Skeletal muscle tissue (tissue), 4 donors: ENCODE data around the gene ELSPBP1. TPM values are rescaled to one million over a fixed set of nuclear protein-coding genes. Genes with fewer than 3 reads are reported as not detected.

Source experiments
- H3K27ac ChIP-seq: one replicate; pipeline ENCODE4 v1.7.0; 2013; ENCODE audit warnings: mild to moderate bottlenecking, low read depth, low read length, inconsistent platforms
- H3K27me3 ChIP-seq, 3 donors: one replicate each; pipeline ENCODE4 v1.7.0; 2013; ENCODE audit warnings: low read length in 3 of 3; ENCODE audit not compliant: control insufficient read depth in 3 of 3, insufficient read depth in 3 of 3
- H3K36me3 ChIP-seq, 3 donors: one replicate each; pipeline ENCODE4 v1.7.0; 2013; ENCODE audit warnings: low read length in 3 of 3; ENCODE audit not compliant: control insufficient read depth in 3 of 3, insufficient read depth in 3 of 3
- H3K4me1 ChIP-seq, 3 donors: one replicate each; pipeline ENCODE4 v1.7.0; 2013; ENCODE audit warnings: low read length in 3 of 3, mild to moderate bottlenecking in 3 of 3; ENCODE audit not compliant: control insufficient read depth in 3 of 3, insufficient read depth in 3 of 3
- H3K4me3 ChIP-seq, 3 donors: one replicate each; pipeline ENCODE4 v1.7.0; 2013; ENCODE audit warnings: low read length in 3 of 3
- H3K9ac ChIP-seq, 3 donors: one replicate each; pipeline ENCODE4 v1.7.0; 2013; ENCODE audit warnings: low read length in 3 of 3, mild to moderate bottlenecking in 3 of 3, moderate library complexity in 2 of 3, low read depth in 1 of 3
- H3K9me3 ChIP-seq, 3 donors: one replicate each; pipeline ENCODE4 v1.7.0; 2013; ENCODE audit warnings: low read length in 3 of 3; ENCODE audit not compliant: control insufficient read depth in 3 of 3
- total RNA-seq: library from RNA; depleted of rRNA; stranded (reverse); fragments of >200 nt; gene quantifications from one replicate; pipeline ENCODE4 v1.2.3, GENCODE V29; 2014
- donor health status: Osteomylitis.

Gene ELSPBP1
- total RNA-seq, 1 donor from 2014 or later = not detected

DNA sequence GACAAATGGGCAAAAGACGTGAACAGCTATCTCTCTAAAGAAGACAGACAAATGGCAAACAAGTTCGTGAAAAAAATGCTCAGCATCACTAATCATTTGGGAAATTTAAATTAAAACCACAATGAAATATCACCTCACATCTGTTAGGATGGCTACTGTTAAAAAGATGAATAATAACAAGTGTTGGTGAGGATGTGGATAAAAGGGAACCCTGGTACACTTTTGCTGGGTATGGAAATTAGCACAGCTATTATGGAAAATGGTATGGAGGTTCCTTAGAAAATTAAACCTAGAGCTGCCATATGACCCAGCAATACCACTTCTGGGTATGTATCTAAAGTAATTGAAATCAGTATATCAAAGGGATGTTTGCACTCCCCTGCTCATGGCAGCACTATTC is 42.3 kb downstream of the ELSPBP1 start:
- Histone ChIP-seq H3K27me3 (peaks cover 2 to 7% (median 3%) of the 10 kb centered on the region in 3 donors), H3K4me3 (no peak overlapping the region), H3K9me3 (peaks cover 2 to 5% (median 3%) of the 10 kb centered on the region in 3 donors), H3K36me3 (no peaks in the 10 kb centered on the region), H3K27ac (no peak overlapping the region), H3K4me1 (no peaks in the 10 kb centered on the region), H3K9ac (no peak overlapping the region)

GRCh38 chr19:48041877-48042580 is 47.6 kb downstream of the ELSPBP1 start:
- Histone ChIP-seq H3K27me3 (peaks cover 5 to 7% (median 5%) of the 10 kb centered on the region in 3 donors), H3K4me1 (no peaks in the 10 kb centered on the region), H3K9me3 (no peaks in the 10 kb centered on the region), H3K27ac (no peak overlapping the region), H3K36me3 (no peaks in the 10 kb centered on the region), H3K9ac (no peak overlapping the region), H3K4me3 (no peak overlapping the region)

DNA sequence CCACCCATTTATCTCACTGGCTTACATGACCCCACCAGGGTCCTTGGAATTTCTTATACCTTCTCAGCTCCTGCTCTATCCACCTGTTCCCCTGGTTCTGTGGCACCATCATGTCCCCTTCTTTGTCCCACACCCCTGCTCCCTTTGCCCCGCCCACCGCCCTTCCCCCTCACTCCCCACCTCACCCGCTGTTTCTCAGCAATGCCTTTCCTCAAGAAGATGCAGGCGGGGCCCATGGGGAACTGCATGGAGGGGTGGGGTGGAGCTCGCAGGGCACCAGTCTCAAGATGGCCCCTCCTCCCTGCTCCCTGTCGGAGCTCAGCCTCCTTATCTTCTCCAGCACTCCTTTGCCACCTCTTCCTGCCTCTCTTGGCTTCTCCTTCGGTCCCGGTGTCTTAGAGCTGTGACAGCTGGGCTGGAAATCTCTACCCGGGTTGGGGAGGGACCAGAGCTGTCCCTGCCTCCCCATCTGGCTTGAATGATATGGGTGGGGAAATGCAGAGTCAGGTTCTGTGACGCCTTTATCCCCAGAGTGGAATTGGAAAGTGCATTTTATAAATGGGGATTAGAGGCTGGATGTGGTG is 49.3 kb downstream of the ELSPBP1 start, which contains the start of gene CABP5:
Gene CABP5 (minus strand): TSS at position 405 of the 584 bp plus-strand sequence. CDS start 157 bp downstream, at position 248.
- Histone ChIP-seq H3K4me1 (no peaks in the 10 kb centered on the region), H3K27ac (no peak within 1 kb of the TSS), H3K36me3 (peaks cover 11 to 17% (median 14%) of the 10 kb centered on the region in 3 donors), H3K27me3 (peaks cover 5 to 7% (median 5%) of the 10 kb centered on the region in 3 donors), H3K9me3 (no peaks in the 10 kb centered on the region), H3K4me3 (no peak within 1 kb of the TSS), H3K9ac (no peak within 1 kb of the TSS)

DNA sequence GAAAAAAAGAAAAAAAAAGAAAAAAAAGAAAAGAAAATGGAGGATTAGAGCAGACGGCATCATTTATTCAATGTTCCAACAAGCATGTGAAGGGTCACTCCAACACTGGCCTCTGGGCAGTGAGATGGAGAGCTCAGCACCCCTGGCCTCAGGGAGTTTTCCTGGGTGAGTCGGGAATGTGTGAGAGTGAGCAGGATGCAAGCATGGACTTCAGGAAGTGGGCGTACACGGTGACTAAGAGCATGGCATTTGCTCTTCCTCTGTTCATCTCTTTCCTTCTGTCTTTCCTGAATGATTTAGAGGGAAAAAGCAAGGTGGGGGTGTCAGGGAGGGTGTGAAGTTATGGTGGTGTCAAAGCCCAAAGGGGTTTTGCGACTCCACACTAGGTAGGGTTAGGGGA is 50.1 kb downstream of the ELSPBP1 start:
- H3K9ac ChIP-seq = no peak overlapping the region

DNA sequence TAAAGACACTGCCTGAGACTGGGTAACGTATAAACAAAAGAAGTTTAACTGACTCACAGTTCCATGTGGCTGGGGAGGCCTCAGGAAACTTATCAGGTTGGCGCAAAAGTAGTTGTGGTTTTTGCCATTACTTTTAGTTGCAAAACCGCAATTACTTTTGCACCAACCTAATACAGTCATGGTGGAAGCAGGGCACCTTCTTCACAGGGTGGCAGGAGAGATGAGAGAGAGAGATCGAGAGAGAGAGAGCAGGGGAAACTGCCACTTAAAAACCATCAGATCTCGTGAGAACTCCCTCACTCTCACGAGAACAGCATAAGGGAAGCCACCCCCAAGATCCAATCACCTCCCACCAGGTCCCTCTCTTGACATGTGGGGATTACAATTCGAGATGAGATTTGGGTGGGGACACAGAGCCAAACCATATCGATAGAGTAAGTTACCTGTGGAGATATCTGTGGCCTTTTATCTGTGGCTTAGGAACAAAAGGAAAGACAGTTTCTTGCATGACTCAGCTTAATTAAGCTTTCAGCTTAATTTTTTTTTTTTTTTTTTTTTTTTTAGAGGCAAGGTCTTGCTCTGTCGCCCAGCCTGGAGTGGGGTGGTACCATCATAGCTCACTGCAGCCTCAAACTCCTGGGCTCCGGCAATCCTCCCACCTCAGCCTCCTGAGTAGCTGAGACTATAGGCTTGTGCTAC is 57.1 kb downstream of the ELSPBP1 start:
- Histone ChIP-seq H3K27me3 (no peaks in the 10 kb centered on the region), H3K27ac (no peak overlapping the region), H3K9ac (no peak overlapping the region), H3K4me3 (no peak overlapping the region), H3K36me3 (peaks cover 53 to 71% (median 65%) of the 10 kb centered on the region in 3 donors), H3K9me3 (no peaks in the 10 kb centered on the region), H3K4me1 (no peaks in the 10 kb centered on the region)

More for the DNA sequence above, 50.1 kb downstream of the ELSPBP1 start:
- no peaks in the 10 kb centered on the region for H3K4me1 ChIP-seq
- no peaks in the 10 kb centered on the region for H3K9me3 ChIP-seq
- H3K27me3 ChIP-seq = peaks cover 0 to 7% (median 5%) of the 10 kb centered on the region in 3 donors
- H3K4me3 ChIP-seq = no peak overlapping the region
- H3K27ac ChIP-seq = no peak overlapping the region
- H3K36me3 ChIP-seq = peaks cover 18 to 24% (median 22%) of the 10 kb centered on the region in 3 donors

DNA sequence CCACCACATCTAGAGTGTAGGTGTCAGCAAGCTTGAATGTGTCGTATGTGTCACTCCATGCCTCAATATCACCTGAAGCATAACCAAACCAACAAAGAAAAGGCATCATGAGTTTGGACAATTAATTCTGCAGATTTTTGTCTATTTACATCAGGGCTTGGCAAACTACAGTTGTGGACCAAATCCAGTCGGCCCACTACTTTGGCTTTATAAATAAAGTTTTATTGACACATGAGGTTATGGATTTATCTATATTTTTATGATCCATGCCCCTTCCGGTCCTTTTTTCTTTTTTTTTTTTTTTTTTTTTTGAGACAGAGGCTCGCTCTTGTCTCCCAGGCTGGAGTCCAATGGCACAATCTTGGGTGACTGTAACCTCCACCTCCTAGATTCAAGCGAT is 58.6 kb downstream of the ELSPBP1 start:
- no peaks in the 10 kb centered on the region for H3K9me3 ChIP-seq
- H3K4me3 ChIP-seq = no peak overlapping the region
- H3K4me1 ChIP-seq = no peaks in the 10 kb centered on the region
- H3K27me3 ChIP-seq = no peaks in the 10 kb centered on the region
- H3K27ac ChIP-seq = no peak overlapping the region
- H3K9ac ChIP-seq = no peak overlapping the region
- peaks cover 47 to 61% (median 58%) of the 10 kb centered on the region in 3 donors for H3K36me3 ChIP-seq

DNA sequence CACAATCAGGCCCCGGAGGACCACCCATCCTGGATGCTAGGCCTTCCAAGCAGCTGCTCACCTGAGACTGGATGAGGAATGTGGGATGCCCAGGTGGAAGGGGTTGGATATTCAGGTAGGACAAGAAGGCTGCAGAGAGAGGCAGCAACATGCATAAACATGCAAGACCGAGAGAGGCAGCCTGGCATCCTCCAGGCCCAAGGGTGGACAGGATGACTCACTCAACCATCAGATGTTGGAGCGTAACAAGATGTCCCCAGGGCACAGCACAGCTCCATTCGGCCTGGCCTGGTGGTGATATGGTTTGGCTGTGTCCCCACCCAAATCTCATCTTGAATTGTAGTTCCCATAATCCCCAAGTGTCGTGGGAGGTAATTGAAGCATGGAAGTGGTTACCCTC is 59.4 kb downstream of the ELSPBP1 start:
- no peak overlapping the region for H3K27ac ChIP-seq
- no peaks in the 10 kb centered on the region for H3K27me3 ChIP-seq
- no peaks in the 10 kb centered on the region for H3K4me1 ChIP-seq
- H3K36me3 ChIP-seq = peaks cover 41 to 53% (median 50%) of the 10 kb centered on the region in 3 donors
- no peak overlapping the region for H3K4me3 ChIP-seq
- no peaks in the 10 kb centered on the region for H3K9me3 ChIP-seq
- H3K9ac ChIP-seq = no peak overlapping the region

DNA sequence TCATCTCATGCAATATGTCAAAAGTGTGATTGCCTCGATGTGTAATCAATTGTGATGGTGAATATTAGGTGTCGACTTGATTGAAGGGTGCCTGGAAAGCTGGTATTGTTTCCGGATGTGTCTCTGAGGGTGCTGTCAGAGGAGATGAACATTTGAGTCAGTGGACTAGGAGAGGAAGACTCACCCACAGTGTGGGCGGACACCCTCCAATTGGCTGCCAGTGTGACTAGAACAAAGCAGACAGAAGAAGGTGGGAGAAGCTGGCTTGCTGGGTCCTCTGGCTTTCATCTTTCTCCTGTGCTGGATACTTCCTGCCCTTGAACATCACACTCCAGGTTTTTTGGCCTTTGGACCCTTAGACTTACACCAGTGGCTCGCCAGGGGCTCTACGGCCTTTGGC is 64.9 kb downstream of the ELSPBP1 start:
- no peak overlapping the region for H3K27ac ChIP-seq
- H3K9me3 ChIP-seq = no peaks in the 10 kb centered on the region
- H3K4me1 ChIP-seq = peaks cover 0 to 4% (median 0%) of the 10 kb centered on the region in 3 donors
- peaks cover 18 to 30% (median 28%) of the 10 kb centered on the region in 3 donors for H3K36me3 ChIP-seq
- H3K4me3 ChIP-seq = no peak overlapping the region
- no peak overlapping the region for H3K9ac ChIP-seq
- no peaks in the 10 kb centered on the region for H3K27me3 ChIP-seq

DNA sequence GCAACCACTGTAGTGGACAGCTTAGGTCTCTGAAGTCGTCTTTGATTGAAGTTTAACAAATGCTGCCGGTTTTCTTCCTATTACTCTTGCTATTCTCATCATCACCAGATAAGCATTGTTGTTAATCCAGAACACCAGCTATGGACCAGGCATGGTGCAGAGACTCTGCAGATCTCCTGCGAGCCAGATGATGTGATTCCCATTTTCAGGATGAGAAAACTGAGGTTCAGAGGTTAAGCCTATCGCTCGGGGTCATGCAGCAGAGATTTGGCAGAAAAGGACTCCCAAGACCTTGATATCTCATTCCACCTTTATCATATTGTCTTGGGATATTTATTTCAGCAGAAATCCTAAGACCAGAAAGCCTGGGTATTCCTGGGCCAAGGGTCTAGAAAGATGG is 65.9 kb downstream of the ELSPBP1 start:
- Histone ChIP-seq H3K4me1 (peaks cover 0 to 4% (median 0%) of the 10 kb centered on the region in 3 donors), H3K9ac (no peak overlapping the region), H3K27ac (no peak overlapping the region), H3K27me3 (no peaks in the 10 kb centered on the region), H3K9me3 (no peaks in the 10 kb centered on the region), H3K36me3 (peaks cover 12 to 27% (median 27%) of the 10 kb centered on the region in 3 donors), H3K4me3 (no peak overlapping the region)
